Mesothelial cell of epicardium (in vitro differentiated cells): ENCODE measurements around the gene FARSB. TPM values are rescaled to one million over a fixed set of nuclear protein-coding genes. Genes with fewer than 3 reads are reported as not detected.
"Not testable (repeated sequence)": the region's sequence is repeated elsewhere in the genome, so short reads cannot be mapped to it uniquely, and the experiment has no call there.

Experiments used
- DNase-seq, 2 experiments: peaks; one replicate each; pipeline ENCODE4 v3.0.0; 2021; ENCODE audit warnings: low spot score in 2 of 2; ENCODE audit not compliant: unreplicated experiment in 2 of 2
- H3K27ac Mint-ChIP-seq: 2 replicates; pipeline ENCODE4 v1.8.0; 2021; ENCODE audit warnings: mixed read lengths
- H3K27me3 Mint-ChIP-seq: 2 replicates; pipeline ENCODE4 v1.8.0; 2021; ENCODE audit warnings: low read depth, mixed read lengths
- H3K36me3 Mint-ChIP-seq: 2 replicates; pipeline ENCODE4 v1.8.0; 2021; ENCODE audit warnings: mixed read lengths
- H3K4me1 Mint-ChIP-seq: 2 replicates; pipeline ENCODE4 v1.8.0; 2021; ENCODE audit warnings: mixed read lengths
- H3K4me3 Mint-ChIP-seq: 2 replicates; pipeline ENCODE4 v1.8.0; 2021; ENCODE audit warnings: mild to moderate bottlenecking, moderate library complexity, mixed read lengths
- H3K9me3 Mint-ChIP-seq: 2 replicates; pipeline ENCODE4 v1.8.0; 2021; ENCODE audit warnings: mixed read lengths
- CTCF ChIP-seq: fragments of 200-600 bp; sonication (generic); IDR thresholded peaks from one replicate; pipeline ENCODE4 v1.5.0; 2021; ENCODE audit warnings: antibody characterized with exemption; ENCODE audit not compliant: unreplicated experiment
- total RNA-seq: library from RNA; stranded (reverse); gene quantifications from 3 replicates; pipeline ENCODE4 v1.2.1, GENCODE V29; 2021

FARSB gene
- total RNA-seq, 1 donor from 2014 or later = 17.7 TPM

- no peak overlapping the region for H3K4me3 Mint-ChIP-seq
- no peaks in the 10 kb centered on the region for H3K36me3 Mint-ChIP-seq
- peaks cover 2% of the 10 kb centered on the region for H3K27me3 Mint-ChIP-seq
- DNase-seq = no peak
- no peak for TF ChIP-seq CTCF
- H3K27ac Mint-ChIP-seq = no peak overlapping the region
- H3K9me3 Mint-ChIP-seq = no peaks in the 10 kb centered on the region
- H3K4me1 Mint-ChIP-seq = peaks cover 10% of the 10 kb centered on the region
Observed at GRCh38 chr2:222698276-222698675, 42.4 kb upstream of the FARSB start.

- Mint-ChIP-seq H3K4me3 (no peak overlapping the region), H3K27ac (no peak overlapping the region), H3K36me3 (no peaks in the 10 kb centered on the region), H3K27me3 (no peaks in the 10 kb centered on the region), H3K4me1 (peaks cover 4% of the 10 kb centered on the region), H3K9me3 (no peaks in the 10 kb centered on the region)
- no peak for TF ChIP-seq CTCF
- no peak for DNase-seq
Observed at GRCh38 chr2:222693837-222694236, 37.9 kb upstream of the FARSB start.

- H3K27me3 Mint-ChIP-seq, H3K27ac Mint-ChIP-seq, H3K4me3 Mint-ChIP-seq, H3K9me3 Mint-ChIP-seq, H3K4me1 Mint-ChIP-seq, H3K36me3 Mint-ChIP-seq, DNase-seq: not testable (repeated sequence)
Observed at GRCh38 chr2:222693413-222693812, 37.5 kb upstream of the FARSB start.

- Mint-ChIP-seq H3K4me1 (peaks cover 4% of the 10 kb centered on the region), H3K4me3 (no peak overlapping the region)
Observed at GRCh38 chr2:222690564-222691200, 34.8 kb upstream of the FARSB start.

GRCh38 chr2:222689322-222689721 lies 33.4 kb upstream of the FARSB start:
- Mint-ChIP-seq H3K4me1 (peaks cover 4% of the 10 kb centered on the region), H3K27ac (no peak overlapping the region), H3K27me3 (no peaks in the 10 kb centered on the region), H3K36me3 (no peaks in the 10 kb centered on the region), H3K9me3 (no peaks in the 10 kb centered on the region), H3K4me3 (no peak overlapping the region)
- no peak for DNase-seq
- TF ChIP-seq CTCF = no peak

More at GRCh38 chr2:222690564-222691200, 34.8 kb upstream of the FARSB start:
- peak; percentile 79 for TF ChIP-seq CTCF
- Mint-ChIP-seq H3K27me3 (no peaks in the 10 kb centered on the region), H3K27ac (no peak overlapping the region), H3K36me3 (no peaks in the 10 kb centered on the region), H3K9me3 (no peaks in the 10 kb centered on the region)
- peak; percentile 56 to 85 for DNase-seq

GRCh38 chr2:222688917-222689316 lies 33.0 kb upstream of the FARSB start:
- peaks cover 4% of the 10 kb centered on the region for H3K4me1 Mint-ChIP-seq
- H3K36me3 Mint-ChIP-seq = no peaks in the 10 kb centered on the region
- no peak for TF ChIP-seq CTCF
- no peak overlapping the region for H3K4me3 Mint-ChIP-seq
- no peaks in the 10 kb centered on the region for H3K27me3 Mint-ChIP-seq
- no peak for DNase-seq
- H3K9me3 Mint-ChIP-seq = no peaks in the 10 kb centered on the region
- H3K27ac Mint-ChIP-seq = no peak overlapping the region
